GM12878 (cell line): ENCODE results near the gene LRRC74B.

ENCODE experiments used
- EZH2 ChIP-seq: IDR thresholded peaks from 2 replicates; pipeline ENCODE4 v1.6.1; 2012; ENCODE audit warnings: low read depth, mild to moderate bottlenecking, control low read depth, inconsistent platforms, low read length, borderline replicate concordance; ENCODE audit not compliant: control insufficient read depth
- RELA ChIP-seq: fragments of 450-650 bp; IDR thresholded peaks from 2 replicates; pipeline ENCODE4 v1.8.0; 2014; ENCODE audit warnings: borderline replicate concordance; ENCODE audit not compliant: partially characterized antibody
- ZNF207 ChIP-seq: fragments of 450-650 bp; IDR thresholded peaks from 2 replicates; pipeline ENCODE4 v1.6.1; 2014; ENCODE audit warnings: antibody characterized with exemption, mild to moderate bottlenecking, borderline replicate concordance

DNA sequence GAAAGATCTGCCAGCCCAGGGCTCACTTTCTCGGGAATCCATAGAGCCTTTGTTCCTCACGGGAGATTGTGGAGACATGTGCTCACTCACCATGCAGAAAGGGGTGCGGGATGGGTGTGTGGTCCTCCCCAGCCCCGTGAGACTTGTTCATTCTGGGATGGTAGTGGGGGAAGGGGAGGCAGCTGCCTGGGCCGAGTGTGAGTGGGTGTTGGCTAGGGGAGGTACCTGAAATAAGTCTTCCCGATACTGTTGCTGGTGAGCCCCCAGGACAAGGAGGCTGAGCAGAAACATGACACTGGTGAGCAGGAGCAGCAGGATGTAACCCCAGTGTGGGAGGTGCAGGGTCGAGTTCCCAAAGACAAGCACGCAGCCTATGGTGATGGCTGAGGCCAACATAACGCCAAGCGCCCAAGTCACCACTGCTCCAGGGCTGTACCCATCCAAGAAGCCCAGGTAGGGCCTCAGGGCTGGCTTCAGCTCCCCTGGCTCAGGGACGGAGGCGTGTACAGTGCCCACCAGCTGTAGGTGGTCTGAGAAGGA lies 16.2 kb upstream of the LRRC74B start:
- TF ChIP-seq ZNF207 = no peak
- no peak for TF ChIP-seq RELA
- TF ChIP-seq EZH2 = no peak
